Measurements from ENCODE around the gene CLRN1.

CLRN1 gene

GRCh38 chr3:150920236-150920635, 52.3 kb downstream of the CLRN1 start:
- no peak for DNase-seq (ENCODE audit: low read depth)

GRCh38 chr3:150917951-150918350, 54.6 kb downstream of the CLRN1 start:
- DNase-seq (ENCODE audit: low read depth) = no peak

GRCh38 chr3:150913133-150913922, 59.2 kb downstream of the CLRN1 start:
- DNase-seq (ENCODE audit: low read depth) = no peak

- no peak for DNase-seq (ENCODE audit: low read depth)
Measured at GRCh38 chr3:150912501-150912900, 60.0 kb downstream of the CLRN1 start.

GRCh38 chr3:150911771-150912170, 60.8 kb downstream of the CLRN1 start:
- no peak for DNase-seq (ENCODE audit: low read depth)

GRCh38 chr3:150906461-150906860, 66.1 kb downstream of the CLRN1 start:
- no peak for DNase-seq (ENCODE audit: low read depth)

GRCh38 chr3:150905746-150906145, 66.8 kb downstream of the CLRN1 start:
- no peak for DNase-seq (ENCODE audit: low read depth)

GRCh38 chr3:150905339-150905738, 67.2 kb downstream of the CLRN1 start, which contains the start of gene MINDY4B:
Gene MINDY4B (minus strand): TSS chr3:150905439. CDS start chr3:150905439, 0 bp downstream.
- DNase-seq (ENCODE audit: low read depth) = no peak

- no peak for DNase-seq (ENCODE audit: low read depth)
Measured at GRCh38 chr3:150902988-150903387, 69.5 kb downstream of the CLRN1 start.

- no peak for DNase-seq (ENCODE audit: low read depth)
Measured at GRCh38 chr3:150901793-150902192, 70.7 kb downstream of the CLRN1 start.

GRCh38 chr3:150899141-150899540, 73.4 kb downstream of the CLRN1 start:
- DNase-seq (ENCODE audit: low read depth) = no peak

- no peak for DNase-seq (ENCODE audit: low read depth)
Measured at GRCh38 chr3:150898046-150898754, 74.3 kb downstream of the CLRN1 start.

GRCh38 chr3:150897592-150897991, 74.9 kb downstream of the CLRN1 start:
- no peak for DNase-seq (ENCODE audit: low read depth)

- DNase-seq (ENCODE audit: low read depth) = no peak
Measured at GRCh38 chr3:150890831-150891230, 81.7 kb downstream of the CLRN1 start.

GRCh38 chr3:150890295-150890694, 82.2 kb downstream of the CLRN1 start:
- DNase-seq (ENCODE audit: low read depth) = no peak

GRCh38 chr3:150889106-150889505, 83.4 kb downstream of the CLRN1 start:
- DNase-seq (ENCODE audit: low read depth) = no peak

- DNase-seq (ENCODE audit: low read depth) = no peak
Measured at GRCh38 chr3:150887031-150887430, 85.5 kb downstream of the CLRN1 start.

GRCh38 chr3:150885535-150885934, 87.0 kb downstream of the CLRN1 start:
- no peak for DNase-seq (ENCODE audit: low read depth)

- DNase-seq (ENCODE audit: low read depth) = no peak
Measured at GRCh38 chr3:150878996-150879575, 93.4 kb downstream of the CLRN1 start.

GRCh38 chr3:150878290-150878689, 94.2 kb downstream of the CLRN1 start:
- DNase-seq (ENCODE audit: low read depth) = no peak

- no peak for DNase-seq (ENCODE audit: low read depth)
Measured at GRCh38 chr3:150877303-150877702, 95.2 kb downstream of the CLRN1 start.

GRCh38 chr3:150876611-150877265, 95.8 kb downstream of the CLRN1 start:
- no peak for DNase-seq (ENCODE audit: low read depth)
